OCI-LY3 (cell line): ENCODE measurements around the gene C11orf21.

ENCODE experiments used
- H2AFZ ChIP-seq: fragments of 200-600, 300-600 bp; shearing (Covaris generic); 2 replicates; pipeline ENCODE4 v1.6.0; 2014; ENCODE audit warnings: antibody characterized with exemption, low read depth, low read length
- H3K27ac ChIP-seq: fragments of 200-600, 300-600 bp; sonication (generic); 2 replicates; pipeline ENCODE4 v1.5.1; 2014; ENCODE audit warnings: mild to moderate bottlenecking, low read length, moderate library complexity, mixed read lengths
- H3K27me3 ChIP-seq: fragments of 200-600, 300-600 bp; sonication (generic); 2 replicates; pipeline ENCODE4 v1.6.1; 2014; ENCODE audit warnings: low read depth, low read length, mixed read lengths
- H3K36me3 ChIP-seq: fragments of 200-600, 300-600 bp; sonication (generic); replicated peaks from 2 replicates; pipeline ENCODE3; 2014; ENCODE audit warnings: low read depth, low read length, mixed read lengths
- H3K4me1 ChIP-seq: fragments of 300-600, 200-600 bp; sonication (generic); 2 replicates; pipeline ENCODE4 v1.6.1; 2014; ENCODE audit warnings: low read length, mixed read lengths
- H3K4me2 ChIP-seq: fragments of 200-600, 300-600 bp; sonication (generic); 2 replicates; pipeline ENCODE4 v1.6.1; 2014; ENCODE audit warnings: low read length, mixed read lengths
- H3K4me3 ChIP-seq: fragments of 300-600, 200-600 bp; sonication (generic); 2 replicates; pipeline ENCODE4 v1.5.1; 2014; ENCODE audit warnings: antibody characterized with exemption, mild to moderate bottlenecking, low read length, moderate library complexity
- H3K79me2 ChIP-seq: fragments of 300-600, 200-600 bp; shearing (Covaris generic); 2 replicates; pipeline ENCODE4 v1.6.1; 2014; ENCODE audit warnings: mild to moderate bottlenecking, low read length, mixed read lengths
- H3K9ac ChIP-seq: fragments of 300-600, 200-600 bp; shearing (Covaris generic); 2 replicates; pipeline ENCODE4 v1.6.0; 2014; ENCODE audit warnings: mild to moderate bottlenecking, low read length, moderate library complexity
- H3K9me3 ChIP-seq: fragments of 200-600, 300-600 bp; shearing (Covaris generic); 2 replicates; pipeline ENCODE4 v1.6.1; 2014; ENCODE audit warnings: low read length, mixed read lengths; ENCODE audit not compliant: insufficient read depth
- H4K20me1 ChIP-seq: fragments of 200-600, 300-600 bp; sonication (generic); 2 replicates; pipeline ENCODE4 v1.6.1; 2016; ENCODE audit warnings: low read length, mixed read lengths; ENCODE audit not compliant: insufficient read depth
- CTCF ChIP-seq: fragments of 200-600, 300-600 bp; sonication (generic); IDR thresholded peaks from 2 replicates; pipeline ENCODE4 v1.5.1; 2014; ENCODE audit warnings: antibody characterized with exemption, low read length, low read depth
- EZH2phosphoT487 ChIP-seq: fragments of 200-600 bp; shearing (Covaris generic); IDR thresholded peaks from 2 replicates; pipeline ENCODE4 v1.6.1; 2018; ENCODE audit warnings: antibody characterized with exemption, mixed run types, low read depth

Gene C11orf21

GRCh38 chr11:2320568-2321310, 19.0 kb upstream of the C11orf21 start:
- no peak for TF ChIP-seq CTCF
- TF ChIP-seq EZH2phosphoT487 = no peak
- H3K4me2 ChIP-seq = no peak overlapping the region
- no peaks in the 10 kb centered on the region for H3K36me3 ChIP-seq
- no peaks in the 10 kb centered on the region for H3K4me1 ChIP-seq
- no peaks in the 10 kb centered on the region for H4K20me1 ChIP-seq
- H3K4me3 ChIP-seq = no peak overlapping the region
- H3K9me3 ChIP-seq = no peaks in the 10 kb centered on the region
- no peaks in the 10 kb centered on the region for H3K79me2 ChIP-seq
- H3K27me3 ChIP-seq = no peaks in the 10 kb centered on the region
- H3K9ac ChIP-seq = no peak overlapping the region
- no peak overlapping the region for H2AFZ ChIP-seq
- no peak overlapping the region for H3K27ac ChIP-seq

- H3K9ac ChIP-seq = no peak overlapping the region
- no peaks in the 10 kb centered on the region for H3K27me3 ChIP-seq
- no peaks in the 10 kb centered on the region for H3K36me3 ChIP-seq
- no peak overlapping the region for H2AFZ ChIP-seq
- H4K20me1 ChIP-seq = no peaks in the 10 kb centered on the region
- H3K79me2 ChIP-seq = no peaks in the 10 kb centered on the region
- H3K4me2 ChIP-seq = no peak overlapping the region
- TF ChIP-seq CTCF (no peak), EZH2phosphoT487 (no peak)
- H3K4me1 ChIP-seq = no peaks in the 10 kb centered on the region
- no peaks in the 10 kb centered on the region for H3K9me3 ChIP-seq
- H3K27ac ChIP-seq = no peak overlapping the region
- H3K4me3 ChIP-seq = no peak overlapping the region
Observed at GRCh38 chr11:2319791-2320472, 18.2 kb upstream of the C11orf21 start.

- no peak overlapping the region for H2AFZ ChIP-seq
- no peak overlapping the region for H3K9ac ChIP-seq
- no peaks in the 10 kb centered on the region for H3K9me3 ChIP-seq
- H3K4me3 ChIP-seq = no peak overlapping the region
- no peak overlapping the region for H3K4me2 ChIP-seq
- no peaks in the 10 kb centered on the region for H3K4me1 ChIP-seq
- H3K27me3 ChIP-seq = no peaks in the 10 kb centered on the region
- TF ChIP-seq EZH2phosphoT487 = no peak
- no peaks in the 10 kb centered on the region for H4K20me1 ChIP-seq
- no peaks in the 10 kb centered on the region for H3K36me3 ChIP-seq
- H3K27ac ChIP-seq = no peak overlapping the region
- no peaks in the 10 kb centered on the region for H3K79me2 ChIP-seq
Observed at GRCh38 chr11:2318707-2319106, 17.0 kb upstream of the C11orf21 start.

DNA sequence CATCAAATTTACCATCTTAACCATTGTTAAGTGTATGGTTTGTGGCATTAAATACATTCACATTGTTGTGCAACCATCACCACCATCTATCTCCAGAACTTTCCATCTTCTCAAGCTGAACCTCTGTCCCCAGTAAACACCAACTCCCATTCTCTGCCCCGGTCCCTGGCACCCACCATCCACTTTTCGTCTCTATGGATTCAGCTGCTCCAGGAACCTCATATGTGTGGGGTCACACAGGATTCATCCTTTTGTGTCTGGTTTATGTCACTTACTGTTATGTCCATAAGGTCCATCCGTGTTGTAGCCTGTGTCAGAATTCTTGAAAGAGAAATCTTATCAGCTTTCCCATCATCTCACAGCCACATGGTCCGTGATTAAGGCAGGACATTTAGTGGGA, 16.4 kb upstream of the C11orf21 start:
- Histone ChIP-seq H2AFZ (no peak overlapping the region), H3K27me3 (no peaks in the 10 kb centered on the region), H3K4me1 (no peaks in the 10 kb centered on the region), H4K20me1 (no peaks in the 10 kb centered on the region), H3K36me3 (no peaks in the 10 kb centered on the region), H3K79me2 (no peaks in the 10 kb centered on the region), H3K27ac (no peak overlapping the region), H3K9ac (no peak overlapping the region), H3K4me3 (no peak overlapping the region), H3K4me2 (no peak overlapping the region), H3K9me3 (no peaks in the 10 kb centered on the region)
- TF ChIP-seq CTCF (no peak), EZH2phosphoT487 (no peak)
